ENCODE data around the gene ANKRD61. TPM values are rescaled to one million over a fixed set of nuclear protein-coding genes. Genes with fewer than 3 reads are reported as not detected.
"Not testable (repeated sequence)": the region's sequence is repeated elsewhere in the genome, so short reads cannot be mapped to it uniquely, and the experiment has no call there.

Gene ANKRD61
- not detected in 2 replicates for polyA plus RNA-seq
- polyA minus RNA-seq, result not detected in 2 replicates

- H4K20me1 ChIP-seq (ENCODE audit: insufficient read depth), result no peaks in the 10 kb centered on the region
- no peak within 1 kb of the TSS for H3K27ac ChIP-seq (ENCODE audit: low read length)
- H2AFZ ChIP-seq (ENCODE audit: low read depth, low read length), result no peak within 1 kb of the TSS
- H3F3A ChIP-seq (ENCODE audit: insufficient read depth, low read length, poor library complexity, severe bottlenecking), result no peaks in the 10 kb centered on the region
- TF ChIP-seq SMC3 (conservative IDR thresholded peaks at IDR 0.05; ENCODE audit: poor library complexity), result no peak
- TF ChIP-seq, protein P1, sequence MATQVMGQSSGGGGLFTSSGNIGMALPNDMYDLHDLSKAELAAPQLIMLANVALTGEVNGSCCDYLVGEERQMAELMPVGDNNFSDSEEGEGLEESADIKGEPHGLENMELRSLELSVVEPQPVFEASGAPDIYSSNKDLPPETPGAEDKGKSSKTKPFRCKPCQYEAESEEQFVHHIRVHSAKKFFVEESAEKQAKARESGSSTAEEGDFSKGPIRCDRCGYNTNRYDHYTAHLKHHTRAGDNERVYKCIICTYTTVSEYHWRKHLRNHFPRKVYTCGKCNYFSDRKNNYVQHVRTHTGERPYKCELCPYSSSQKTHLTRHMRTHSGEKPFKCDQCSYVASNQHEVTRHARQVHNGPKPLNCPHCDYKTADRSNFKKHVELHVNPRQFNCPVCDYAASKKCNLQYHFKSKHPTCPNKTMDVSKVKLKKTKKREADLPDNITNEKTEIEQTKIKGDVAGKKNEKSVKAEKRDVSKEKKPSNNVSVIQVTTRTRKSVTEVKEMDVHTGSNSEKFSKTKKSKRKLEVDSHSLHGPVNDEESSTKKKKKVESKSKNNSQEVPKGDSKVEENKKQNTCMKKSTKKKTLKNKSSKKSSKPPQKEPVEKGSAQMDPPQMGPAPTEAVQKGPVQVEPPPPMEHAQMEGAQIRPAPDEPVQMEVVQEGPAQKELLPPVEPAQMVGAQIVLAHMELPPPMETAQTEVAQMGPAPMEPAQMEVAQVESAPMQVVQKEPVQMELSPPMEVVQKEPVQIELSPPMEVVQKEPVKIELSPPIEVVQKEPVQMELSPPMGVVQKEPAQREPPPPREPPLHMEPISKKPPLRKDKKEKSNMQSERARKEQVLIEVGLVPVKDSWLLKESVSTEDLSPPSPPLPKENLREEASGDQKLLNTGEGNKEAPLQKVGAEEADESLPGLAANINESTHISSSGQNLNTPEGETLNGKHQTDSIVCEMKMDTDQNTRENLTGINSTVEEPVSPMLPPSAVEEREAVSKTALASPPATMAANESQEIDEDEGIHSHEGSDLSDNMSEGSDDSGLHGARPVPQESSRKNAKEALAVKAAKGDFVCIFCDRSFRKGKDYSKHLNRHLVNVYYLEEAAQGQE (IDR thresholded peaks at IDR 0.05; ENCODE audit: borderline replicate concordance), result no peak
- TF ChIP-seq EZH2 (IDR thresholded peaks at IDR 0.05; ENCODE audit: borderline replicate concordance, insufficient read depth, low read length, poor library complexity, severe bottlenecking), result no peak
- no peak for TF ChIP-seq RAD21 (conservative IDR thresholded peaks at IDR 0.05)
- TF ChIP-seq, protein P2, sequence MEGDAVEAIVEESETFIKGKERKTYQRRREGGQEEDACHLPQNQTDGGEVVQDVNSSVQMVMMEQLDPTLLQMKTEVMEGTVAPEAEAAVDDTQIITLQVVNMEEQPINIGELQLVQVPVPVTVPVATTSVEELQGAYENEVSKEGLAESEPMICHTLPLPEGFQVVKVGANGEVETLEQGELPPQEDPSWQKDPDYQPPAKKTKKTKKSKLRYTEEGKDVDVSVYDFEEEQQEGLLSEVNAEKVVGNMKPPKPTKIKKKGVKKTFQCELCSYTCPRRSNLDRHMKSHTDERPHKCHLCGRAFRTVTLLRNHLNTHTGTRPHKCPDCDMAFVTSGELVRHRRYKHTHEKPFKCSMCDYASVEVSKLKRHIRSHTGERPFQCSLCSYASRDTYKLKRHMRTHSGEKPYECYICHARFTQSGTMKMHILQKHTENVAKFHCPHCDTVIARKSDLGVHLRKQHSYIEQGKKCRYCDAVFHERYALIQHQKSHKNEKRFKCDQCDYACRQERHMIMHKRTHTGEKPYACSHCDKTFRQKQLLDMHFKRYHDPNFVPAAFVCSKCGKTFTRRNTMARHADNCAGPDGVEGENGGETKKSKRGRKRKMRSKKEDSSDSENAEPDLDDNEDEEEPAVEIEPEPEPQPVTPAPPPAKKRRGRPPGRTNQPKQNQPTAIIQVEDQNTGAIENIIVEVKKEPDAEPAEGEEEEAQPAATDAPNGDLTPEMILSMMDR (IDR thresholded peaks at IDR 0.05; ENCODE audit: poor library complexity, severe bottlenecking), result no peak
- TF ChIP-seq MXI1 (conservative IDR thresholded peaks at IDR 0.05; ENCODE audit: poor library complexity, severe bottlenecking), result no peak
- TF ChIP-seq POLR2AphosphoS5 (IDR thresholded peaks at IDR 0.05), result no peak
- TF ChIP-seq TAF1 (IDR thresholded peaks at IDR 0.05; ENCODE audit: low read depth), result no peak
- no peak for TF ChIP-seq EP300 (conservative IDR thresholded peaks at IDR 0.05; ENCODE audit: poor library complexity, severe bottlenecking)
- peaks cover 13% of the 10 kb centered on the region for H3K36me3 ChIP-seq (ENCODE audit: insufficient read depth, low read length)
- no peaks in the 10 kb centered on the region for H3K79me2 ChIP-seq (replicated peaks; ENCODE audit: insufficient read depth, low read length)
- no peaks in the 10 kb centered on the region for H3K9me3 ChIP-seq (ENCODE audit: low read length)
- H3K9me2 ChIP-seq (ENCODE audit: insufficient read depth, low read length), result no peaks in the 10 kb centered on the region
- H3K9ac ChIP-seq (ENCODE audit: low read length), result no peak within 1 kb of the TSS
- H3K4me3 ChIP-seq (ENCODE audit: low read length), result no peak within 1 kb of the TSS
- H3K27me3 ChIP-seq (ENCODE audit: insufficient read depth, low read depth, low read length), result no peaks in the 10 kb centered on the region
- H3K4me2 ChIP-seq (ENCODE audit: low read length), result no peak within 1 kb of the TSS
Measured at GRCh38 chr7:6030988-6031387, at the start of gene ANKRD61. TSS of gene ANKRD61 (plus strand) at chr7:6031376. CDS start at chr7:6031376, 0 bp downstream.

DNA sequence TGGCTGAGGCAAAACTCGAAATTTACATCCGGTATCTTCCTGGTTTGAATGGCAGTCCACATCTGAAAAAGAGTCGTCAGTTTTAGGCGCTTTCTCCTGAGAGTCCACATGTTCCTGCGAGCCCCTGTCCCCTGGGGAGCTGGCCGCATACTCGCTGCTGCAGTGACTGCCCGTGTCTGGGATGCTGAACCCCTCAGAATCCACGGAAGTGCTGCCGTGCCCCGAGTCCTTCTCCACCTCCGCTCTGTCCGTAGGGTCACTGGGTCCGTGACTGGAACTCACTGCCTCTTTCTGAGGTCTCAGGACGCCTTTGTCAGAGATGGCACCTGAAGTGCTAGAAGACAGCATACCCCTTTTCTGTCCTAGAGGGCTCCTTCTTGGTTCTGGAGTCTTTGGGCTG, 44.1 kb upstream of the ANKRD61 start:
- H3K9me3 ChIP-seq (ENCODE audit: low read length); H3K9me2 ChIP-seq (ENCODE audit: insufficient read depth, low read length); H3K9ac ChIP-seq (ENCODE audit: low read length); H2AFZ ChIP-seq (ENCODE audit: low read depth, low read length); H3F3A ChIP-seq (ENCODE audit: insufficient read depth, low read length, poor library complexity, severe bottlenecking); H3K79me2 ChIP-seq (replicated peaks; ENCODE audit: insufficient read depth, low read length); H3K36me3 ChIP-seq (ENCODE audit: insufficient read depth, low read length); H3K4me3 ChIP-seq (ENCODE audit: low read length); H3K27ac ChIP-seq (ENCODE audit: low read length); H3K27me3 ChIP-seq (ENCODE audit: insufficient read depth, low read depth, low read length); H3K4me2 ChIP-seq (ENCODE audit: low read length); H4K20me1 ChIP-seq (ENCODE audit: insufficient read depth): not testable (repeated sequence)
